SIG-M5 treated with dmso at 0.1 percent for 504 hours (cell line): ENCODE measurements around the gene SHANK1.

Experiments used
- DNase-seq: peaks from one replicate; lab custom pipeline; 2025; ENCODE audit not compliant: unreplicated experiment; lab: John Stamatoyannopoulos, UW

Gene SHANK1

GRCh38 chr19:50713556-50714236 lies 5.9 kb downstream of the SHANK1 start:
- no peak for DNase-seq

- no peak for DNase-seq
Observed at GRCh38 chr19:50712833-50713232, 6.8 kb downstream of the SHANK1 start.

- DNase-seq = no peak
Observed at GRCh38 chr19:50711805-50712204, 7.8 kb downstream of the SHANK1 start.

- no peak for DNase-seq
Observed at GRCh38 chr19:50711196-50711595, 8.4 kb downstream of the SHANK1 start.

GRCh38 chr19:50710612-50711011 lies 9.0 kb downstream of the SHANK1 start:
- no peak for DNase-seq

- no peak for DNase-seq
Observed at GRCh38 chr19:50710094-50710493, 9.5 kb downstream of the SHANK1 start.

GRCh38 chr19:50708179-50708879 lies 11.3 kb downstream of the SHANK1 start:
- DNase-seq = no peak

GRCh38 chr19:50706387-50706786 lies 13.2 kb downstream of the SHANK1 start:
- no peak for DNase-seq

- peak; percentile 75 for DNase-seq
Observed at GRCh38 chr19:50705422-50706019, 14.1 kb downstream of the SHANK1 start.

GRCh38 chr19:50703915-50704796 lies 15.4 kb downstream of the SHANK1 start:
- DNase-seq = no peak

GRCh38 chr19:50702871-50703829 lies 16.5 kb downstream of the SHANK1 start:
- DNase-seq = no peak

GRCh38 chr19:50702158-50702870 lies 17.3 kb downstream of the SHANK1 start:
- DNase-seq = no peak

- DNase-seq = no peak
Observed at GRCh38 chr19:50701367-50701985, 18.1 kb downstream of the SHANK1 start.

GRCh38 chr19:50697414-50698124 lies 22.0 kb downstream of the SHANK1 start:
- no peak for DNase-seq

- DNase-seq = no peak
Observed at GRCh38 chr19:50696094-50696483, 23.5 kb downstream of the SHANK1 start.

GRCh38 chr19:50695251-50696093 lies 24.1 kb downstream of the SHANK1 start:
- no peak for DNase-seq

GRCh38 chr19:50694815-50695145 lies 24.8 kb downstream of the SHANK1 start:
- DNase-seq = no peak
